Spinal cord (tissue), 10 donors: ENCODE data around the gene SPATA18. TPM values are rescaled to one million over a fixed set of nuclear protein-coding genes. Genes with fewer than 3 reads are reported as not detected.
A peak's percentile ranks its signal among the peaks of the same experiment; 100 is the strongest.

ENCODE experiments used
- DNase-seq, 6 donors: peaks; one replicate each; pipeline versions ENCODE4 v3.0.0 to v3.0.0-alpha.2; 2013 to 2015; ENCODE audit warnings: low spot score in 6 of 6, low read depth in 4 of 6
- H3K27ac ChIP-seq: one replicate; pipeline ENCODE4 v1.5.1; 2013; ENCODE audit warnings: low read depth, low read length, control low read depth
- H3K27me3 ChIP-seq: one replicate; pipeline ENCODE4 v1.6.1; 2013; ENCODE audit warnings: low read length; ENCODE audit not compliant: control insufficient read depth, insufficient read depth
- H3K36me3 ChIP-seq: one replicate; pipeline ENCODE4 v1.6.1; 2013; ENCODE audit warnings: low read length; ENCODE audit not compliant: control insufficient read depth, insufficient read depth
- H3K4me1 ChIP-seq: one replicate; pipeline ENCODE4 v1.6.1; 2013; ENCODE audit warnings: low read length; ENCODE audit not compliant: control insufficient read depth, insufficient read depth
- H3K4me3 ChIP-seq: one replicate; pipeline ENCODE4 v1.5.1; 2013; ENCODE audit warnings: low read depth, low read length, control low read depth
- H3K9me3 ChIP-seq: one replicate; pipeline ENCODE4 v1.6.1; 2013; ENCODE audit warnings: low read length; ENCODE audit not compliant: control insufficient read depth, insufficient read depth
- WGBS: methylation state at CpG from one replicate; pipeline ENCODE4 v1.1.5; 2013; ENCODE audit warnings: missing lambda C conversion rate; ENCODE audit not compliant: insufficient coverage; 5-methylcytosine and 5-hydroxymethylcytosine counted together
- long read RNA-seq, 4 donors: transcript quantifications; one replicate each; lab custom pipeline, GENCODE V29; 2026
- polyA plus RNA-seq, 2 donors: library from polyadenylated mRNA; unstranded; fragments of 120-200 nt; gene quantifications; one replicate each; pipeline ENCODE4 v1.2.1, GENCODE V29; 2013; ENCODE audit not compliant: insufficient read length in 2 of 2
- total RNA-seq, 2 donors: library from RNA; depleted of rRNA in 1 of 2; stranded (reverse); fragments of 120-200 nt in 1 of 2; fragments of >200 nt in 1 of 2; gene quantifications; one replicate each; pipeline versions ENCODE4 v1.2.3 to v1.2.4, GENCODE V29; 2013 to 2014
- donor health status: healthy.

Gene SPATA18, protein sequence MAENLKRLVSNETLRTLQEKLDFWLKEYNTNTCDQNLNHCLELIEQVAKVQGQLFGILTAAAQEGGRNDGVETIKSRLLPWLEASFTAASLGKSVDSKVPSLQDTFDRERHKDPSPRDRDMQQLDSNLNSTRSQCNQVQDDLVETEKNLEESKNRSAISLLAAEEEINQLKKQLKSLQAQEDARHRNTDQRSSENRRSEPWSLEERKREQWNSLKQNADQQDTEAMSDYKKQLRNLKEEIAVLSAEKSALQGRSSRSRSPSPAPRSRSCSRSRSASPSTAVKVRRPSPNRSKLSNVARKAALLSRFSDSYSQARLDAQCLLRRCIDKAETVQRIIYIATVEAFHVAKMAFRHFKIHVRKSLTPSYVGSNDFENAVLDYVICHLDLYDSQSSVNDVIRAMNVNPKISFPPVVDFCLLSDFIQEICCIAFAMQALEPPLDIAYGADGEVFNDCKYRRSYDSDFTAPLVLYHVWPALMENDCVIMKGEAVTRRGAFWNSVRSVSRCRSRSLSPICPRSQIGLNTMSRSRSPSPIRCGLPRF
- 10 to 100 TPM in 1 of 2 donors, 1 to 10 TPM in 1; 5.9 to 11.2 TPM for total RNA-seq
- polyA plus RNA-seq, result 1 to 10 TPM; 5.3 to 9.5 TPM
- long read RNA-seq, donor 1, full-length matches to known transcripts, result 1 of 1 reads
- long read RNA-seq, donor 1, partial matches to known transcripts, result 0 of 1 reads
- long read RNA-seq, donor 1, other reads (novel, unspliced or antisense), result 0 of 1 reads
- long read RNA-seq, donor 2, partial matches to known transcripts, result 8 of 8 reads
- long read RNA-seq, donor 2, other reads (novel, unspliced or antisense), result 0 of 8 reads
- long read RNA-seq, donor 3, result 0 reads
- long read RNA-seq, donor 4, full-length matches to known transcripts, result 1 of 1 reads
- long read RNA-seq, donor 4, partial matches to known transcripts, result 0 of 1 reads
- long read RNA-seq, donor 4, other reads (novel, unspliced or antisense), result 0 of 1 reads

- H3K4me3 ChIP-seq, result peak within 1 kb of the TSS; percentile 50
- peak in 2 of 6 donors; percentile 6 to 15 for DNase-seq
- under 1% methylated on average over 42 of the region's 44 CpGs for WGBS
- H3K27ac ChIP-seq, result no peak within 1 kb of the TSS
- H3K9me3 ChIP-seq, result no peaks in the 10 kb centered on the region
- peaks cover 12% of the 10 kb centered on the region for H3K4me1 ChIP-seq
- H3K27me3 ChIP-seq, result peaks cover 22% of the 10 kb centered on the region
- H3K36me3 ChIP-seq, result no peaks in the 10 kb centered on the region
These were observed at the start of gene SPATA18 for GRCh38 chr4:52051213-52051614. TSS of gene SPATA18 (plus strand) at chr4:52051304. CDS start at chr4:52051705, 401 bp downstream.

- no peaks in the 10 kb centered on the region for H3K36me3 ChIP-seq
- 80% methylated on average over 1 of the region's 2 CpGs for WGBS
- no peak overlapping the region for H3K4me3 ChIP-seq
- no peaks in the 10 kb centered on the region for H3K4me1 ChIP-seq
- no peaks in the 10 kb centered on the region for H3K27me3 ChIP-seq
- no peaks in the 10 kb centered on the region for H3K9me3 ChIP-seq
- no peak overlapping the region for H3K27ac ChIP-seq
- DNase-seq, result no peak
These were observed 49.5 kb upstream of the SPATA18 start for GRCh38 chr4:52001616-52002015.

DNA sequence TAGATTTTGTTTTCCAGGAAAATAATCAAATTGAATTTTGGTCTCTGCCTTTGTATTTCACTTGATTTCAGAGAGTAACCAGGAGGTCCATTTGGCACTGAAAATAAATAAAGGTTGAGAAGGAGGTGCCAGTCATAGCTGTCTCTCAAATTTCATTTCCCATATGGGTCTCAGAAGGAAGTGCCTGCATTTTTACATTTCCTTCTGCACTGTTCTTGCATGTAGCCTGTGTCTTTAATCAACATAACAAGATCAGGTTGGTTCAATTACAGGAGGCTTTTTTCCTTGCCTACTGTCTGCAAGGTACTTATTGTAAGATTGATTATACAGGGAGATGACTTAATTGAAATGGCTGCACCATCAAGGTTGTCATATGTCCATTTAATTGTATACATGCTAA is 46.7 kb upstream of the SPATA18 start:
- no peaks in the 10 kb centered on the region for H3K9me3 ChIP-seq
- DNase-seq, result peak in 1 of 6 donors; percentile 13
- H3K27me3 ChIP-seq, result no peaks in the 10 kb centered on the region
- no peaks in the 10 kb centered on the region for H3K36me3 ChIP-seq
- H3K27ac ChIP-seq, result no peak overlapping the region
- H3K4me3 ChIP-seq, result no peak overlapping the region
- no peaks in the 10 kb centered on the region for H3K4me1 ChIP-seq

DNA sequence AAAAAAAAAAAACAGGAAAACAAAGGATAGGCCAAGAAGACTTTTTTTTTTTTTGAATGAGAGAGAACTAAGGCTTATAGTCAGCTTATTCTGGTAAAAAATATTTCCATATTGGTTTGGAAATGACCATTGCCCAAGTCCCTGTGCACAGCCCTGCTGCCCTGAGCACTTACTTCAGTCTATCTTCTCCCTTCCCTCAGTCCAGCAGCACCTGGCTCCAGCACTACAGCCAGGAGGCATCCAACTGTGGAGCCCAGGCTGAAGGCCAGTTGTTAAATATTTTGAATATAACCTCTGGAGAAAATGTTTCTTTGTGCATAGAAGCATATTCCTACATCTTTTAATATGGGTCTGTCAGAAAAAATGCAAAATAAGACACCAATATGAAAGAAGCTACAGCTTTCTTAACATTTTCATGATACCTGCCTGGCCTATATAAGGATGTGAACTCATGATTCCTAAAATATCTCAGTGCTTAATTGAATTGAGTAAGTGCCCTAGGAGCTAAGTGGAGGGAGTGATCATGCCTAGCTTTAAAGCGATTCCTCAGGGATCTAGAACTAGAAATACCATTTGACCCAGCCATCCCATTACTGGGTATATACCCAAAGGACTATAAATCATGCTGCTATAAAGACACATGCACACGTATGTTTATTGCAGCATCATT is 45.4 kb upstream of the SPATA18 start:
- H3K36me3 ChIP-seq, result no peaks in the 10 kb centered on the region
- no peak overlapping the region for H3K4me3 ChIP-seq
- no peaks in the 10 kb centered on the region for H3K4me1 ChIP-seq
- H3K9me3 ChIP-seq, result no peaks in the 10 kb centered on the region
- H3K27me3 ChIP-seq, result no peaks in the 10 kb centered on the region
- no peak overlapping the region for H3K27ac ChIP-seq
- no CpG with 5 or more reads among the region's 2 CpGs for WGBS
- no peak for DNase-seq

- H3K27ac ChIP-seq, result no peak overlapping the region
- H3K4me3 ChIP-seq, result no peak overlapping the region
- DNase-seq, result no peak
- H3K9me3 ChIP-seq, result no peaks in the 10 kb centered on the region
- no peaks in the 10 kb centered on the region for H3K36me3 ChIP-seq
- WGBS, result 83% methylated on average over 3 of the region's 4 CpGs
- no peaks in the 10 kb centered on the region for H3K27me3 ChIP-seq
- no peaks in the 10 kb centered on the region for H3K4me1 ChIP-seq
These were observed 44.2 kb upstream of the SPATA18 start for GRCh38 chr4:52006887-52007286.

DNA sequence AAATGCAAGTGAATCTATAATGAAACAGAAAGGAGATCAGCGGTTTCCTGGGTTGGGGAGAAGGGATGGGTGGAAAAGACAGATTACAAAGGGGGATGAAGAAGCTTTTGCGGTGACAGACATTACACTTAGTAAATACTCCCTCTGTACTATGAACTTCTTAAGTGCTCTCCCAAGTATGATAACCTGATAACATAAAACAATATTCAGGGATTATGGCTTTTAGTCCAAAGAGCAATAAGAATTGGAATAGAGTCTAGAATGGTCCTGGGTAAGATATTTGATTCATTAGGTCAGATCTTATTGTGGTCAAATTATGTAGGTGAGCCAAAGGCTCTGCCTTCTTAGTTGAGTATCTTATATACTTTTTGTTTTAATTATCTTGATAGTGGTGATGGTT is 40.1 kb upstream of the SPATA18 start:
- Histone ChIP-seq H3K27ac (no peak overlapping the region), H3K36me3 (peaks cover 4% of the 10 kb centered on the region), H3K9me3 (no peaks in the 10 kb centered on the region), H3K27me3 (no peaks in the 10 kb centered on the region), H3K4me1 (no peaks in the 10 kb centered on the region), H3K4me3 (no peak overlapping the region)
- no CpG with 5 or more reads among the region's 2 CpGs for WGBS
- DNase-seq, result no peak

- Histone ChIP-seq H3K27ac (no peak overlapping the region), H3K4me3 (no peak overlapping the region), H3K27me3 (no peaks in the 10 kb centered on the region), H3K9me3 (no peaks in the 10 kb centered on the region), H3K4me1 (no peaks in the 10 kb centered on the region), H3K36me3 (peaks cover 4% of the 10 kb centered on the region)
- no CpG with 5 or more reads among the region's 1 CpG for WGBS
- no peak for DNase-seq
These were observed 38.5 kb upstream of the SPATA18 start for GRCh38 chr4:52012651-52013050.

DNA sequence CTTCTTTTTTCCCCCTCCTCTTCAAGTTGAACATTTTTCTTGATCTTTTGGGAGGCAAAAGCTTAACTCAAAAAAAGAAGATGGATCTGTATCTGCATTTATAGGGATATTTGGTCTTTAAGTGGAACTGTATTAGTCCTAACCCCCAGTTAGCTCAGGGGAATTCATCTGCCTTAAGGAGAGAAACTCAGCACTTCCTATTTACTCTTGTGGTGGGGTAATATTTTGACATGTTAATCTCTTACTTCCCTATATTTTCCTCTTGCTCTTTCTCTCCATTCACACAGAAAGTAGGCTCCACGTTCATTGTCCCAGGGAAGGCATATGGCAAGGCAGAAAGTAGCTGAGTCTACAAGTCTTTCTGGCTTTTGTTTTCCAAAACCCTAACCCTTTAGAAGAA is 36.2 kb upstream of the SPATA18 start:
- Histone ChIP-seq H3K27me3 (no peaks in the 10 kb centered on the region), H3K4me1 (no peaks in the 10 kb centered on the region), H3K9me3 (no peaks in the 10 kb centered on the region), H3K4me3 (no peak overlapping the region), H3K27ac (no peak overlapping the region), H3K36me3 (peaks cover 7% of the 10 kb centered on the region)
- no peak for DNase-seq
- WGBS, result no CpG with 5 or more reads among the region's 1 CpG

DNA sequence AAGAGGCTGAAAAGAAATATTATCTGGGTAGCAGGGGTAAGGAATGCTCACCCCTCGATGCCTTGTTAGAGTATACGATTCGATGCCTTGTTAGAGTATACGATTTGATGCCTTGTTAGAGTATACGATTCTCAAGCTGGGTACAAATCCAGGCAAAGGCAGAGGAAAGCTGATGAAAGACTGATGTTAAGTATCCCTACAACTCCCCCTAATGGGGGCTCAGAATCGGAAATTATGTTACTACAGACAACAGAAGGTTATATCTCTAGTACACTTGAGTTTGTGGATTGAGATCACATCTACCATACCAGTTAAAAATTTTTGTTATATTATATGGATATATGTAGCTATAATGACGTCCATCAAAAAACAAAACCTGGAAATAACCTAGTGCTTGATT is 35.7 kb upstream of the SPATA18 start:
- Histone ChIP-seq H3K27me3 (no peaks in the 10 kb centered on the region), H3K27ac (no peak overlapping the region), H3K9me3 (no peaks in the 10 kb centered on the region), H3K4me1 (no peaks in the 10 kb centered on the region), H3K4me3 (no peak overlapping the region), H3K36me3 (peaks cover 7% of the 10 kb centered on the region)
- WGBS, result 89% methylated on average over 3 of the region's 7 CpGs
- DNase-seq, result peak in 2 of 6 donors; percentile 37 to 44
